AG08395 (cell line): ENCODE data around the gene TTC6.

Experiments
- DNase-seq: peaks from one replicate; pipeline ENCODE4 v3.0.0; 2012; ENCODE audit warnings: mixed read lengths, low spot score

The TTC6 gene

DNA sequence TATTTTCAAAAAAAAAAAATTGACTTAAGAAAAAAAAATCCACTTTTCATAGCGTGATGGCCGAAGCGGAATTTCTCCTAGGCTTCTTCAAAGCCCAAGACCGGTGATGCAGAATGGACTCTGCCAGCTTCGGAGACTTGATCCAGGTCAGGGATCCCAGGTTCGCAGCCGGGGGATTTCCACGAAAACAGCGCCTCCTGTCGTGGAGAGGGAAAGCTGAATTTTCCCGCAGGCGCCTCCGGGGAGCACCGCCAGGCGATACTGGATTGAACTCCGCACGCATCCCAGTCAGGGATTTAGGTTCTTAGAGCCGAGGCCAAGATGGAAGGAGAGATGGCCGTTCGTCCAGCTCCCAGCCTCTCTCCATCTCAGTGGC lies 2.1 kb downstream of the TTC6 start:
- DNase-seq: peak; percentile 28

DNA sequence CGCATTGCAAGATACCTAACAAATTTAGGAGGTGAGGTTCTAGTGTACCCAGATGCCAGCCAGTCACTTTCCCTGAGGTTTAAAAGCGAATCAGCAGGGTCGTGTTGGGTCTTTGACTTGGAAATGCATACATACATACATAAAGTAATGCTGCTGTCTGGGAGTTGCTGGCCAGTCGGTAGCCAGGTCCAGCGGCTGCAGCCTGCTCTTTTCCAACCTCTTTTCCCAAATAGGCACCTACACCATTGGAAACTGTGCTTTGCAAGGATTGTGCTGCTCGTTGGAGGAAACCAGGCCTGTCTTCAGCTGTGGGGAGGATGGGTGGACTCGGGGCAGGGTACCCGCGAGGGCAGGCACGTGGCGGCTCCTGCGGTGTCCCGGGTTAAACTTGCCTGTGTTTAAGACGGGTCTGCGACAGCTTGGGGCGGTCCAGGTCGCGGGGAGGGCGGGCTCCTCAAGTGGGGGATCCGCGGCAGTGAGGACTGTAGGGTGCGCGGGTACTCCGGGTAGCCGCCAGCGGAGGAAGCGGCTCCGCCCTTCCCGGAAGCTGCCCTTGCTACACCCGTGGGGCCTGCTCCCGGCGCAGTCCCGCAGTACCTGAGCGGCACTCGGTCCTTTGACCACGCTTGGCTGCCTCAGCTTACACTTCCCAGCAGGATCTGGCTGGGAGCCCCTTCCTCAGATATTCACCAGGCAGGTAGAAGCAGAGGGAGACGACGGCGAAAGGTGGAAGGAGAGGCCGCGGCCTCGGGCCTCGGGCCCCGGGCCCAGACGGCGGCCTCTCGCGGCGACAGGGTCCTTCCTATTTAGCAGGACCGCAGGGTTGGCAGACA lies 2.7 kb downstream of the TTC6 start:
- DNase-seq: no peak

DNA sequence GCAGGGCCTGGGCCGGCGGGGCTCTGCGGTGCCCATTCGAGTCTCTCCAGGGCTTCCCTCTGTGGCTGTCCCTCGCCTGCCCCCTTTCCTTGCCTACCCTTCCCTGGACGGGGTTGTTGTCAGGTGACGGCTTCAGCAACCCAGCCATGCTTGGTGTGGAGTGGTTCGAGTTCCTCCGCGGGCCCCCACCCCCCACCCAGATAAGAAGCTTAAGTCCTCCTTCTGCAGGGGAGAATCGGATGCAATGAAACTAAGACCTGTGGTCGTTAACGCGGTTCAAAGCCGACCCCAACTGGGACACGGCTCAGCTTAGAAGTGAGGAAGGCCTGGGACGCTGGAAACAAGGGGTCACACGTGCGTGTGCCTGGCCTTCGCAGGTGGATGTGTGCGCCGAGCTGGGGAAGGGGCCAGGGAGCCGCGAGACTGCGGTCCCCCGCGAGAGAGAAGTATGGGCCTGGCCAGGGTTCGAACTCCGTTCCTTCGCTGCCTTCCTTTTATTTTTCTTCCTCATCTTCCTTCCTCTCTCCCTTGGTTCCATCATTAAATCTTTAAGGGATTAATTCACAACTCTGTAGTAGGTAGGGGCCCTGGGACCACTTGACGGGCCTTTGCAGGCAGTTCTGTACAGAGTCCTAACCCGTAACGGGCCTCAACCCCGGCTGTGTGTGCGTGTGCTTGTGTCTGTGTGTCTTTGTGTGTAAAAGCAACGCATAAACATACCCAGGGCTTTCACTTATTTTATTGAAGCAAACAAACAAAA lies 3.5 kb downstream of the TTC6 start:
- no peak for DNase-seq

DNA sequence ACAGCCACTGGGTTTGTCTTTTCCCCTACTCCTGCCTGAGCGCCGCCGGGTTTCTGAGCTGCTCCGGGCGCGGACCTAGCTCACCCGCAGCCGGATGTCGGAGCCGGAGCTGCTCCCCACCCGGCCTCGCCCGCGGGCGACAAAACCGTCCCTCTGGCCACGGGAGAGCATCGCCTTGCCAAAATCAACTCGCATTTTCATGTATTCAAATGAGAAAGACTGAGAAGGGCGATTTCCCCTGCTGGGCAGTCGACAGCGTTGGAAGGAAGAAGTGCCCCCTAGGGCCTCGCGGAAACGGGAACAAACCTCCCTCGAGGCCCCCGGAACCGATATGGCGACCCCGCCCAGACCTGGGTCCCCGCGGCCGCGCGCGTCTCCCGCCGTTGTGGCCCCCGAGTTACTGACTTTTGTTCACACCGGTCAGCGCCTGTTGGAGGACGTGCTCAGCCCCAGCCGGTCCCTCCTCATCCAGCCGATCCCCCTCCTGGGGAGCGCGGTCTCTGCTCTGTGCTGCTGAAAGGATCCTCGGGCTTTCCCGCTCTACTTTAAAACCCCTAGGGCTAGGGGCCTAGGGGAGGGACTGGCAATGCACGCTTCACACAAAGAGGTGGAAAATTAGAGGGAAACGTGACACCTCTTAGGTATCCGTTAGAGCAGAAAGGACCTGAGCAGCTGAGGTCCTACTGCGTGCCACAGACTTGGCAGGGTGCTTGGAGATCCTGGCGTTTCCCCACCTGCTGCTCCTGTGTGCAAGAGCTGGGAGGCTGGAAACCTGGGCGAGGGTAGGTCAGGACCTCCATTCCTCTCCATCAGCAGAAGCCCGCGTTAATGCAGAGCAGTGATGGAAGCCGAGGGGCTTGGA lies 4.3 kb downstream of the TTC6 start:
- DNase-seq: no peak

DNA sequence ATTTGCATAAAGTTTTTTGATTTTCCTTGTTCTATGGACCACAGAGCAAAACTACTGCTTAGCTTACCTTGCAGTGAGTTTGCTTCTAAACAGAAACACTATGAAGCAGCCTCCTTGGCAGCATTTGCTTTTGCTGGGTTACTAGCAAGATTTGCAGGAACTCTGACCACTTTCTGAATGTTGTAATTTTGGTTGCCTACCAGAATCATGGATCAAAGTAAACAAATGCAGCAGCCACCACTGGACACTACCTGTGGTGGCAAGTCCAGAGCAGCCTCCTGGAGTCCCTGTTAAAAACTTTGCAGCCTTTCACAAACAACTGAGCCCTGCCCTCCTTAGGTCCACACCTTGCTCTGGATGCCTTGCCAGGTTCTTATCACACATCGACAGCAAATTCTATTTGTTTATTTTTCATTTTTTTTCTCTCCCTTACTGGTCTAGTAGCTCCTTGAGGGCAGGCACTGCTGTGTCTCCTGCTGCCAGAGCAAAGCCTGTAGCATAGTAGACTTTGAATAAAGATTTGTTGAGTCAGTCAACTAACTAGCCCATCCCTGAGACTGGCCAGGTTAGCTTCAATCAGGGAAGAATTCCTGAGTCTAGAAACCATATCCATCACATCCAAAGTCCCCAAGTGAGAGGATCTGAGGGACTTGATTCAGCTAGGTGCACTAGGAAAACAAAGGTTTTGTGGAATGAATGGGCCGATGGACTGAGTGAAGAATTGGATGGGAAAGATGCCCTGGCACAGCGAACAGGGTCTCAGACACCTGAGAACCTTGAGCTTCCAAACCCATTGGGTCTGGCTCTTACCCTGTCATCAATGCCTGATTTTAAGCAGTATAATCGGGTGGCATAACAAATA lies 5.7 kb downstream of the TTC6 start:
- no peak for DNase-seq

DNA sequence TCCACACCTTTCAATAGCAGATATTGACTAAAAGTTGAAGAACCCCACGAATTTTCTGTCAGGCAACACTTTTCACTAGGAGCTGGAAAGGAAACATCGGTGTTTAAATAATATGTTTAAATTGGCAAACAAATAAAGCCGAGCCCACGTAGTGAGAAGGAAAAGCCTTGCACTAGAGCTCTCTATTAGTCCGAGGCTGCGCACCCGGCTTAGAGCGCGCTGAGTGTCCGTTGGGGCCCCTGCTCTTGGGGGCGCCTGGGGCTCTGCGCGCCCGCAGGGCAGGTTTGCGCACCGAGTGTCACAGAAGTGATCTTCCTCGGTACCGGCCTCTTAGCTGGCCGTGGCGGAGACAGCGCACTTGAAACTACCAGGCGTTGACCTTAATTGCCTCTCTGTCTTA lies 6.4 kb downstream of the TTC6 start:
- DNase-seq: no peak

DNA sequence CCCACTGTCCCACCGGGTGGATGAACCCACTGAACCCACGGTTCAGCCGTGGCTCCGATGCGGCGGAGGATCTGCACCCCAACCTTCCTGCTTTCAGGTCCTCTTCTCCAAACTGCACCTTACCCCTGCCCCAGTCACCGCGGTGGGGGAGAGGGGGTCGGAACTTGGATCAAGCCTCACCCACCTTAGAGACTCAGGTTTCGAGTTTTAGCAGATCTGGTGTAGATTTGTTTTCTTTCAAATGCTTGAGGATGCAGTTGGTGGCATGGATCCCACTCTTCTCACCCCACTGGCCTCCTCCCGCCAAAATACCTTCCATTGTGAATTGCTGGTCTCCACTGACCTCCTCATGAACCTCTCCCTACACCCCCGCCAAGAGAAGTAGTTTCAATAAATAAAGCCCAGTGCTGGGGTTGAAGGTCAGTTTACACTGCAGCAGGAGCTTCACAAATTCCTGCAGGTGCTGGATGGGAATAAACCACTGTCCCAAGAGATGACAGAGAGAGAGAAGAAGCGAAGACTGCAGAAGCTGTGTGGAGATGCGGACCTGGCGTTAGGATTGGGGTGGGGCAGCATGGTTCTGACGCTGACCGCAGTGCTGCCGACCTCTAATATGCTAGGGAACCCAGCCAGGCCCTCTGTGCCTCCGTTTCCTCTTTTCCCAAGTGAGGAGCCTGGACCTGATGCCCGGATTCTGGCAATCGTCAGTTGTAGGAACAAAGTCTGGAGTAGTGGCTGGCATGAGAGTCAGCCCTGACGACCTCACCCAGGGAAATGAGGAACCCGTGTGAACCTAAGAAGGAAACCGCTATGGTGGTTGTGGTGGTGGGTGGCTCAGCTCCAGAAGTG lies 7.4 kb downstream of the TTC6 start:
- no peak for DNase-seq

DNA sequence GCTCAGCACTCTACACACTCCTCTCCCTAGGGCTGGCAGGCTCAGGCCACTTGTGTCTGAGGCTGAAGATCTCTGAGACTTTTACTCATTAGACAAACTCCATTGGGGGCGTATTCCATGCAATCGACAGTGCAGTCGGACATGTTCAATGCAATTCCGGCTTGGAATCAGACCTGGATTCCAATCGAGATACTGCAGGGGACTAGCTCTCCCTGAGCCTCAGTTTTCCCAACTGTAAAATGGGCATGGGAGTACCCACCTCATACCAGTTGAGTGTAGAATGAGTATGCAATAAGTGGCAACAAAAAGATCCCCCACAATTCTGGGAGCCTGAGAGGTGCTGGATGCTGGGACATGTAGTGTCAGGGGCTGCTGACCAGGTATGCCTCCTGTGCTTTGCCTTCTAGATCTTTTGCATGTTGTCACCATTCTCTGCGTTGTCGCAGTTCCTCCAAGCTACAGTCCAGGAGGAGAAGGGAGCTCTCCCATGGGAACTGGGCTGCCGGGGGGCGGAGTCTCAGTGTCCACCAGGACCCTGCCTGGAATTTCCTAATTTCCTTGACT lies 8.3 kb downstream of the TTC6 start:
- no peak for DNase-seq

DNA sequence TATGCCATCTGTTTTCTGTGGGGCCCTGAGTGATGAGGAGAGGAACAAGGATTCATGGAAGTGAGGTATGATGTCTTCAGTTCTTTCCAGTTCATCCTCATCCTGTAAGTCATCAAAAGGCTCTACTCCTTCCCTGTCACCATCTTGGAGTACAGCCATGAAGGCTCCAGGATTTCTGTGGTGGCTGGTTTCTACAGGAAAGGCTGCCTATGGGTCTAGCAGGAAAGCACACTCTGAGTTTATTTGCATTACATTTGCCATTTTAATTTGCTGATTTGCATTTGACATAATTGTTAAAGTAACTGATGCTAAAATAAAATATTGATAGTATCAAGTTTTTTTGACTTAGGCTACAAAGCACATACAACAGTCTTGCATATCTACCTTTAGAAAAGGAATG lies 11.2 kb downstream of the TTC6 start:
- no peak for DNase-seq

DNA sequence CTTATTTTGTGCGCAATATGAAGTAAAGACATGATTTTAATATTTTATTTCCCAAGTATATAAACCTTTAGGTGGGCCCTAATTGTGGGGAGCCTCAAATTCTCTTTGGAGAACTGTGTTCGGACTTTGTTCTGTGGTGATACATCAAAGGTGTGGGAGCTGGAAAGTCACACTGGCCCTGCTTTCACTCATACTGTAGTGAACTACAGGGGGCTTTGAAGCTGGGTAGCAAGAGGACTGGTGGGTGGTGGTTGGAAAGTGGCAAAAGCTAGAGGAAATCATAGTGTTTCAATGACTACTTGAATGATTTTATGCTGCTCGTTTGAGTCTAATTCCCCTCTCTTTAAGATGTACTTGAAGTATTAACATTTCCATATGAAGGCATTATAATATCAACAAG lies 13.2 kb downstream of the TTC6 start:
- no peak for DNase-seq

DNA sequence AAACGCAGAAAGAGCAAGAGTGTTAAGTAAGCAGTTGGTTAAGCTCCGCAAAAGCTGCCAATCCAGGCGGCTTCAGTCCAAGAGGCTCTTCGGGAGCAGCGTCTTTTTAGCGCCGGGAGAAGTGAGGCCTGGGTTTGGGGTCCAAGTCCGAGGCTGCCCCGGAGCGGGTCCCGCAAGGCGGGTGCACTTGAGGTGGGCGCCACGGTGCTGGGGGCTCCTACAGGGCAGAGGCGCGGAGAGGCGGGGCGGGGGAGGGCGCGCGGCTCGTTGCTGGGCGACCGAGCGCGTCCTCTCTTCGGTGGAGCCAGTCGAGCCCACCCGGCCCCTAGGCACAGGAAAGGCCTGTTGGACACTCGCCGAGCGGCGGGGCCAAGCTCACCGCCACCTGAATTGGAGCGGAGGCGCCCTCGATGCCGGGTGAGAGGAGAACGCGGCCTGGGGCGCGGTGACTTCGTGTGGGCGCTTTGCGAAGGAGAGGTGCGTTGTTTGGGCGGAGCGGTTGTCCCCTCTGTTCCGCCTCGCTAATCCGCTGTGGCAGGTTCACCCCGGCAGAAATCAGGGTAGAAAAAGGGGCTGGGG lies 15.6 kb downstream of the TTC6 start:
- no peak for DNase-seq

DNA sequence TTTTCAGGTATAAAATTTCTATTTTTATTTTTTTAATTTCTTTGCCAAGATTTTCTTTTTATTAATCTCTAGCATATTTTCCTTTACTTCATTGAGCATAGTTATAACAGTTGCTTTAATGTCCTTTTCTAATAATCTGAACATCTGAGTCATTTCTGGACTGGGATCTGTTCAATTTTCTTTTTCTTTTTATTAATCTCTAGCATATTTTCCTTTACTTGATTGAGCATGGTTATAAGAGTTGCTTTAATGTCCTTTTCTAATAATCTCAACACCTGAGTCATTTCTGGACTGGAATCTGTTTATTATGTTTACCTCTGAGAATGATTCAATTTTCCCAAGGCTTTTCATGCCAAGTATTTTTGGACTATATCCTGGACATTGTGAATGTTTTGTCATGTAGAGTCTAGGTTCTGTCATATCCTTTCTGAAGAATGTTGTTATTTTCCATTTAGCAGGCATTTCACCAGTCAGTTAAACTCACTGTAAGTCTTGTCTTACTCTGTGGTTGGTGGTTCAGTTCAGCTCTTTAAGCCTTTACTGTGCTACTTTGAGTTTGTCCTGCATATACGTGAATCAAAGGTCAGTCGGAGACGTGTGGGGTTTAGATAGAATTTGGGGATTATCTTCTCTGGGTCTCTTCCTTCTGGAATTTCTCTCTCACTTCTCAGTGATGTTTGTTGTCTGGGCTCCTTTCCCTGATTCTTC lies 20.3 kb downstream of the TTC6 start:
- DNase-seq: no peak

DNA sequence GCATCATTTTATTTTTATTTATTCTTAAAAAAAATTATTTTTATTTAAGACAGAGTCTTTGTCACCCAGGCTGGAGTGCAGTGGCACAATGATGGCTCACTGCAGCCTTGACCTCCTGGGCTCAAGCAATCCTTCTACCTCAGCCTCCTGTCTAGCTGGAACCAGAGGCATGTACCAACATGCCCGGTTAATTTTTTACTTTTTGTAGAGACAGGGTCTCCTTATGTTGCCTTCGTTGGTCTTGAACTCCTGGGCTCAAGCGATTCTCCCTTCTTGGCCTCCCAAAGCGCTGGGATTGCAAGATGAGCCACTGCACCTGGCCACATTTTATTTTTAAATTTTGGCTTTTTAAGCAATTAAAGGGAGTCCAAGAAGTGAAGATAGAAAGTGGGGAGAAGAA lies 21.4 kb downstream of the TTC6 start:
- DNase-seq: no peak

DNA sequence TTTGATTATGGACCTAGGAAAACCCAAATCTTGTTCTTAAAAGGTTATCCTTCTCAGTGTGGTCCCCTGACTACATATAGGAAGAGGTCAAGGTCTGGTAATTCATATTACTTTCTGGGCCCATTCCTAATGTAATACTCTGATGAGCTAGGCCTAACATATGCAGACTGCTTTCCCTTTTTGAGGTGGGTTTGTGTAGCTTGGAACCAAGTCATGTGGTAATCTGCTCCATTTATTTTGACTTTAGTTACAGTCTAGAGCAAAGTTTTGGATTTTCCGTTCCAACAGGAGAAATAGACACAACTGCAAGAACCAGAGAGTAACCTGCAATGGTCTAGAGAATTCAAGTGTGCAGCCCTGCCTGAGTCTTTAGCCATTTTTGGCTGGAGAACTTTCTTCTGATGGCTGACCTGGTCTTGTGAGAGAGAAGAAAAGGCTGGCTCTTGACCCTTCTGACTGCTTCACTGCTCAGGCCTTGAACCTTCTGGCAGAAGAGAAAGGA lies 22.5 kb downstream of the TTC6 start:
- DNase-seq: no peak

DNA sequence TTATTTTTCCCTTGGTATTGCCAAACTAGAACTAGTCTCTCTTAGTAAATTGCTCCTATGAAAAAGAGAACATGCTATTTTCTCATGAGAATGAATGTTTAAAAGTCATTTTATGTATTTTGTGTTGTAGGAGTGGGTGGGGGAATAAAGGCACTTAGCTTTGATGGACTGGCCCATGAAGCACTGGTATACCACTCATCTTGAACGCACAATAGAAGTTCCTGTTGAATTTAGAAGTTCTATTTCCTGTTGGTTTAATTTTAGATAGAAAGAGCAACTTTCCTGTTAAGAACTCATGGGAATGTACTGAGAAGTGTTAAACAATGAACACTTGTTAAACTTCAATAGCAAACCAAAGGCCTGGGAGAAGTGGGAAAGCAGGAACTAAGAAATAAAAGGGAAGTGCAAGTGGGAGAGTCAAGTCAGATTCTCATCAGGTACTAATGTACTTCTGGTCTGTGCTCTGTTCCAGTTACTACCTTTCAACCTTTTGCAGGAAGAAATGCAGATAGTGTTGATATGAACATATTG lies 23.1 kb downstream of the TTC6 start:
- DNase-seq: no peak

DNA sequence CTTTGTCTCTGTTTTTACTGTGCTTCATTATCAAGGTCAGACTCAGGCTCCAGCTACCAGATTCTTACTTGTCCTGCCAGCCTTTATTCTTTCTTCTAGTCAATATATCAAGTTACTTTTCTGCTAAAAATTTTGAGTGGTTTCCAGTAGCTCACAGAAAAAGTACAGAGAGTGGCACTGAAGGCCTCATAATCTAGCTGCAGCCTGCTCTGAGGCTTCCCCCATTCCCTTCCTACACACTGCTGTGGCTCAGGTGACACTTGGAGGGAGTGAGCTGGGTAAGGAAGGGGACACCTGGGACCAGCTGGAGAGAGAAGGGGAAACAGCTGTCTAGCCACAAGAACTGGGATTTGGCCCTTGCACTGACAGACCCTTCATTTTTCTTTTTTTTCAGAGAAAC lies 25.4 kb downstream of the TTC6 start:
- no peak for DNase-seq

DNA sequence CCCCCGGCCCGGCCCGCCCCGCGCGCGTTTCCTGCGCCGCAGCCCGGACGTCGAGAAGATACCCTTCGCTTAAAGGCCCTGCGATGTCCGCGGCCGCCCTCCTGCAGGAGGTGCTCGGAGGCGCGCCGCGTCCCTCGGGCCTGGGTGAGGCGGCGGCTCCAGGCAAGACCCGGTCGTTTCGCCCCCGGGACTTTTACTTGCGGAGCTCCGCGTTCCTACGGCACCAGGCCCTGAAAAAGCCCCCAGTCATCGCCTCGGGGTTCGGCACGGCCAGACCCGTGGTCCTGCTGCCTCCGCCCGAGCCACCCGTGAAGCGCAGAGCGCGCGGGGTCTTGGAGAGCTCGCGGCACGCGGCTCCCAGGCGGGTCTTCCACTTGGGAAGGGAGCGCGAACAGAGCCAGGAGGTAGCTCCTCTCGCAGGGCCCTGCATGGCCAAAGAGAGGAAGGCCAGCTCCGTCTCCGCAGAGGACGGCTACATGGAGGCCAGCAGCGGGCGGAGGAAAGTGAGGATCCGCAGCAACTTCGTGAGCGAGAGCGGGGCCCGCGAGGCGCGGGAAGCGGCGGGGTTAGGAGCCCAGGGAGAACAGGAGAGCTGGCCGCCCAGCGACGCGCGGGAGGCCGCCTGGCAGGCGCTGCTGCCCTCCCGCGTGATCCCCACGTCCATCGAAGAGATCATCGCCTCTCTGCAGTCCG lies 26.9 kb downstream of the TTC6 start:
- DNase-seq: no peak

DNA sequence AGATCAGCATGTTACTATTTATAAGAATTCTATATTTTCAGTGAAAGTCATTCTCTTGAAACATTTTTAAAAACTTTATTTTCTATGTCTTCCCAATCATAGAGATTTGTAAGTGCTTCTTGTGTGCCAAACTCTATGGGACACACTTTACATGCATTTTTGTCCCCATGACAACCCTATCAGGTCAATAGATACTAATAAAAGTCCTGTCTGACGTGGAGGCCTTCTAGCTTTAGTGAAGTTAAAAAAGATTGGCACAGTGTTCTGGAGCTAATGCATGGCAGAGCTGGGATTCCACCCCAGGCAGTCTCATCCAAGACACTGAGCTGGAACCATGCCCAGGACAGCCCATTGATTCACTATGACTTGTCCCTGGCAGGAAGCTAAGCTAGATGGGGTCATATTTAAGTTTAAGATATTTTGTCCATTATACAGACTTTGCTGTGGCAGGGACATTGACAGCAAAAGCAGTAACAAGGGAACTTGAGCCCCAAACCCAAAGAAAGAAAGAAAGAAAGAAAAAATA lies 28.1 kb downstream of the TTC6 start:
- DNase-seq: peak; percentile 69
